G401 (cell line): ENCODE results near the gene TMCO5A. TPM values are rescaled to one million over a fixed set of nuclear protein-coding genes. Genes with fewer than 3 reads are reported as not detected.

Source experiments
- DNase-seq: peaks from one replicate; pipeline ENCODE4 v3.0.0-alpha.2; 2015; ENCODE audit warnings: low spot score
- in situ Hi-C: cut with HindIII; loops from 2 replicates; pipeline ENCODE4 v1.10.0; 2016; ENCODE audit warnings: low sequenced_read_pairs, mixed read lengths
- total RNA-seq: library from RNA; depleted of rRNA; stranded (reverse); fragments of >200 nt; shearing (Covaris generic); gene quantifications from 2 replicates; pipeline ENCODE4 v1.2.3, GENCODE V29; 2014; rRNA removed

TMCO5A gene
- total RNA-seq: not detected in 2 replicates

- DNase-seq: no peak
- in situ Hi-C loops: no loop called here
Observed at GRCh38 chr15:37934340-37934739, at the start of gene TMCO5A. TMCO5A (plus strand) TSS chr15:37934640; CDS start chr15:37936324, 1,684 bp downstream.

GRCh38 chr15:37885651-37886050 lies 48.8 kb upstream of the TMCO5A start:
- no peak for DNase-seq
- in situ Hi-C loops: no loop called here

- DNase-seq: no peak
- in situ Hi-C loops: no loop called here
Observed at GRCh38 chr15:37888356-37888755, 46.1 kb upstream of the TMCO5A start.

GRCh38 chr15:37891766-37892368 lies 42.6 kb upstream of the TMCO5A start:
- in situ Hi-C loops: no loop called here

GRCh38 chr15:37893309-37893708 lies 41.1 kb upstream of the TMCO5A start:
- DNase-seq: no peak
- in situ Hi-C loops: no loop called here

More at GRCh38 chr15:37891766-37892368, 42.6 kb upstream of the TMCO5A start:
- DNase-seq: peak; percentile 47

- in situ Hi-C loops: no loop called here
Observed at GRCh38 chr15:37898362-37898761, 36.1 kb upstream of the TMCO5A start.

GRCh38 chr15:37900326-37901221 lies 33.9 kb upstream of the TMCO5A start:
- in situ Hi-C loops: no loop called here
- no peak for DNase-seq

More at GRCh38 chr15:37898362-37898761, 36.1 kb upstream of the TMCO5A start:
- no peak for DNase-seq

- in situ Hi-C loops: no loop called here
- no peak for DNase-seq
Observed at GRCh38 chr15:37902126-37902525, 32.3 kb upstream of the TMCO5A start.

GRCh38 chr15:37903919-37904625 lies 30.4 kb upstream of the TMCO5A start:
- in situ Hi-C loops: no loop called here
- peak; percentile 58 for DNase-seq

- in situ Hi-C loops: no loop called here
- peak; percentile 6 for DNase-seq
Observed at GRCh38 chr15:37907136-37907535, 27.3 kb upstream of the TMCO5A start.

GRCh38 chr15:37921527-37922385 lies 12.7 kb upstream of the TMCO5A start:
- no peak for DNase-seq
- in situ Hi-C loops: no loop called here

GRCh38 chr15:37926136-37926535 lies 8.3 kb upstream of the TMCO5A start:
- in situ Hi-C loops: no loop called here
- DNase-seq: no peak

- in situ Hi-C loops: no loop called here
- no peak for DNase-seq
Observed at GRCh38 chr15:37929238-37929637, 5.2 kb upstream of the TMCO5A start.

- DNase-seq: no peak
- in situ Hi-C loops: no loop called here
Observed at GRCh38 chr15:37931321-37931720, 3.1 kb upstream of the TMCO5A start.

- no peak for DNase-seq
- in situ Hi-C loops: no loop called here
Observed at GRCh38 chr15:37931868-37932267, 2.6 kb upstream of the TMCO5A start.

GRCh38 chr15:37932549-37932948 lies 1.9 kb upstream of the TMCO5A start:
- DNase-seq: no peak
- in situ Hi-C loops: no loop called here

GRCh38 chr15:37933666-37934065 lies 774 bp upstream of the TMCO5A start:
- in situ Hi-C loops: no loop called here
- no peak for DNase-seq

- DNase-seq: no peak
- in situ Hi-C loops: no loop called here
Observed at GRCh38 chr15:37940876-37941275, 6.4 kb downstream of the TMCO5A start.

- in situ Hi-C loops: no loop called here
- no peak for DNase-seq
Observed at GRCh38 chr15:37941779-37942178, 7.3 kb downstream of the TMCO5A start.
